GM12801 (cell line): ENCODE results near the gene RECQL5.

Source experiments
- CTCF ChIP-seq: IDR thresholded peaks from one replicate; pipeline ENCODE4 v1.5.1; 2011; ENCODE audit warnings: control low read depth; ENCODE audit not compliant: insufficient read length; ENCODE audit errors: extremely low read depth

RECQL5 gene

GRCh38 chr17:75672011-75672410 lies 5.1 kb upstream of the RECQL5 start:
- TF ChIP-seq CTCF = no peak

- no peak for TF ChIP-seq CTCF
These were observed 3.9 kb upstream of the RECQL5 start for GRCh38 chr17:75670868-75671267.

- no peak for TF ChIP-seq CTCF
These were observed 1.5 kb upstream of the RECQL5 start for GRCh38 chr17:75668489-75668888.

- no peak for TF ChIP-seq CTCF
These were observed 871 bp upstream of the RECQL5 start for GRCh38 chr17:75667825-75668224.

- no peak for TF ChIP-seq CTCF
These were observed 973 bp downstream of the RECQL5 start for GRCh38 chr17:75665981-75666380.

GRCh38 chr17:75664099-75664549 lies 2.8 kb downstream of the RECQL5 start:
- no peak for TF ChIP-seq CTCF

- TF ChIP-seq CTCF = no peak
These were observed 4.4 kb downstream of the RECQL5 start for GRCh38 chr17:75662511-75662910.

- no peak for TF ChIP-seq CTCF
These were observed 5.4 kb downstream of the RECQL5 start for GRCh38 chr17:75661531-75661930.
